B cell (primary cell): ENCODE results near the gene ADAM19. TPM values are rescaled to one million over a fixed set of nuclear protein-coding genes. Genes with fewer than 3 reads are reported as not detected.

Experiments used
- ATAC-seq: fragments of 200-7000 bp; cut with Tn5 transposase; one replicate; pipeline ENCODE4 v1.10.0; 2021; ENCODE audit warnings: low read depth, mild to moderate bottlenecking, moderate number of reproducible peaks, moderate library complexity
- CTCF ChIA-PET: fragments of 350-600 bp; sonication (Branson Sonifier 250); formaldehyde crosslinking; loops from one replicate; lab custom pipeline; 2021; ENCODE audit warnings: antibody characterized with exemption, inconsistent platforms; lab: Charles Lee
- POLR2A ChIA-PET: fragments of 350-600 bp; sonication (Branson Sonifier 250); formaldehyde crosslinking; loops from one replicate; lab custom pipeline; 2021; ENCODE audit warnings: antibody characterized with exemption; lab: Charles Lee
- DNase-seq: peaks from one replicate; pipeline ENCODE4 v3.0.0; 2013
- H2AFZ ChIP-seq: 2 replicates; pipeline ENCODE4 v1.6.1; 2012; ENCODE audit warnings: mild to moderate bottlenecking, low read depth, low read length; ENCODE audit not compliant: insufficient read depth, poor library complexity, severe bottlenecking
- H3K27ac ChIP-seq, 2 donors: 1 replicate in 1 of 2; 2 replicates in 1 of 2; pipeline ENCODE4 v1.5.1; 2012 to 2013; ENCODE audit warnings: low read length in 2 of 2, mild to moderate bottlenecking in 2 of 2, moderate library complexity in 1 of 2
- H3K27me3 ChIP-seq, 4 experiments: fragments of 200-600 bp in 1 of 4; sonication (generic) in 1 of 4; replicated peaks in 1 of 4; 1 replicate in 2 of 4; 2 replicates in 2 of 4; pipeline versions ENCODE4 v1.6.1 to v1.7.0; 2013 to 2016; ENCODE audit warnings: low read length in 3 of 4, mild to moderate bottlenecking in 2 of 4, mixed read lengths in 1 of 4, moderate library complexity in 1 of 4; ENCODE audit not compliant: insufficient read depth in 4 of 4, control insufficient read depth in 3 of 4; ENCODE audit errors: control extremely low read depth in 1 of 4
- H3K36me3 ChIP-seq, 2 experiments: replicated peaks in 1 of 2; 1 replicate in 1 of 2; 2 replicates in 1 of 2; pipeline versions ENCODE4 v1.6.1 to v1.7.1; 2013; ENCODE audit warnings: low read length in 1 of 2; ENCODE audit not compliant: insufficient read depth in 2 of 2, control insufficient read depth in 1 of 2; ENCODE audit errors: control extremely low read depth in 1 of 2, extremely low read depth in 1 of 2
- H3K4me1 ChIP-seq, 2 donors: fragments of 200-600 bp in 1 of 2; sonication (generic) in 1 of 2; 1 replicate in 1 of 2; 2 replicates in 1 of 2; pipeline versions ENCODE4 v1.5.1 to v1.6.1; 2013 to 2017; ENCODE audit warnings: low read length in 2 of 2; ENCODE audit not compliant: control insufficient read depth in 2 of 2, insufficient read depth in 2 of 2
- H3K4me2 ChIP-seq: replicated peaks from 2 replicates; pipeline ENCODE3; 2012; ENCODE audit warnings: mild to moderate bottlenecking, low read depth, low read length; ENCODE audit not compliant: poor library complexity, severe bottlenecking
- H3K4me3 ChIP-seq, 5 experiments: fragments of 200-600 bp in 1 of 5; sonication (generic) in 1 of 5; 1 replicate in 3 of 5; 2 replicates in 2 of 5; pipeline versions ENCODE4 v1.5.1 to v1.7.0; 2011 to 2016; ENCODE audit warnings: low read length in 4 of 5, mild to moderate bottlenecking in 4 of 5, low read depth in 2 of 5, control low read depth in 1 of 5, moderate library complexity in 1 of 5; ENCODE audit not compliant: insufficient read depth in 1 of 5; ENCODE audit errors: control extremely low read depth in 1 of 5, extremely low read depth in 1 of 5
- H3K79me2 ChIP-seq: fragments of 200-600 bp; sonication (generic); one replicate; pipeline ENCODE4 v1.6.0; 2016; ENCODE audit warnings: low read length; ENCODE audit not compliant: control insufficient read depth, insufficient read depth
- H3K9ac ChIP-seq: fragments of 200-600 bp; sonication (generic); 2 replicates; pipeline ENCODE4 v1.6.1; 2017; ENCODE audit warnings: mild to moderate bottlenecking, low read length, moderate library complexity
- H3K9me3 ChIP-seq, 3 donors: one replicate each; pipeline versions ENCODE4 v1.6.1 to v1.7.1; 2013; ENCODE audit warnings: low read length in 2 of 3; ENCODE audit not compliant: control insufficient read depth in 2 of 3, insufficient read depth in 1 of 3; ENCODE audit errors: control extremely low read depth in 1 of 3
- H4K20me1 ChIP-seq: 2 replicates; pipeline ENCODE4 v1.6.0; 2012; ENCODE audit warnings: mild to moderate bottlenecking, low read length; ENCODE audit not compliant: insufficient read depth, control insufficient read depth, poor library complexity, severe bottlenecking
- H3K27ac Mint-ChIP-seq: one replicate; pipeline ENCODE4 v1.8.0; 2021; ENCODE audit warnings: mixed read lengths
- H3K27me3 Mint-ChIP-seq: one replicate; pipeline ENCODE4 v1.8.0; 2021; ENCODE audit warnings: mixed read lengths
- H3K4me1 Mint-ChIP-seq: one replicate; pipeline ENCODE4 v1.8.0; 2021; ENCODE audit warnings: mixed read lengths
- H3K4me3 Mint-ChIP-seq: one replicate; pipeline ENCODE4 v1.8.0; 2021; ENCODE audit warnings: mixed read lengths
- H3K9me3 Mint-ChIP-seq: one replicate; pipeline ENCODE4 v1.8.0; 2022; ENCODE audit warnings: mixed read lengths; ENCODE audit not compliant: insufficient read depth
- EZH2 ChIP-seq: IDR thresholded peaks from 2 replicates; pipeline ENCODE4 v1.6.1; 2012; ENCODE audit warnings: borderline replicate concordance, low read depth, mild to moderate bottlenecking, moderate library complexity, low read length; ENCODE audit not compliant: insufficient read depth, poor library complexity, severe bottlenecking
- WGBS: methylation state at CpG from one replicate; pipeline ENCODE4 v1.1.5; 2013; ENCODE audit warnings: missing lambda C conversion rate; ENCODE audit not compliant: insufficient coverage; 5-methylcytosine and 5-hydroxymethylcytosine counted together
- intact Hi-C: fragments of 100-400 bp; cut with micrococcal nuclease; formaldehyde crosslinking; loops from one replicate; pipeline ENCODE4 v1.10.0; 2022
- polyA plus RNA-seq: library from polyadenylated mRNA; depleted of rRNA; stranded (reverse); fragments of >200 nt; gene quantifications from 2 replicates; pipeline ENCODE4 v1.2.3, GENCODE V29; 2012
- total RNA-seq, 2 donors: library from RNA; stranded (reverse); fragments of 120-200 nt in 1 of 2; gene quantifications; 1 replicate in 1 of 2; 2 replicates in 1 of 2; pipeline versions ENCODE4 v1.2.3 to v1.2.4, GENCODE V29; 2013 to 2022
- TF ChIP-seq, protein P1 (sequence below): fragments of 200-600 bp; IDR thresholded peaks from one replicate; pipeline ENCODE4 v1.8.0; 2022; ENCODE audit warnings: antibody characterized with exemption, mild to moderate bottlenecking

The ADAM19 gene
- total and polyA plus RNA-seq, 2 donors (not counting 1 experiment from before 2014, with no cell fraction given), result 110 to 171 TPM

DNA sequence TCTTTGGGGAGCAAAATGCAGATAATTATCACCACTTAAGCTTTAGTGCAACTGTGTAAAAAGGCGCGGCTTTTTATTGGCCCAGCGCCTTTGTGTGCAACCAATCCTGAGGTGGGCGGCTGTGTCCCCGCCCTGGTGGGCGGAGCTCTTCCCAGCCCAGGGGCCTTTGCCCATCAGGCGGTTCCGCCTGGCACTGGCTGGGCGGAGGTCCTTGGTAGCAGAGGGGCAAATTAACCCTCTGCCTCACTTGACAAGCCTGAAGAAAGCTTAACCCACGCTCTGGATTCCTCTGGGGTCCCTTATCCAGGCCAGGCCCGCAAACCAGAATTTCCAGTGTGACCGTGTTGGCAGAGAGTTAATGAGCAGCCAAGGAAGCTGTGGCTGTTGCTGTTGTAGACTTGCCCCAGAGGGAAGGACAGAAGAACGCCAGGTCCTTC lies 128.4 kb downstream of the ADAM19 start:
- H3K4me1 ChIP-seq, result peaks cover 0 to 9% of the 10 kb centered on the region in 2 donors
- no peaks in the 10 kb centered on the region for H3K36me3 ChIP-seq
- H3K9me3 ChIP-seq, result no peaks in the 10 kb centered on the region
- H3K27me3 ChIP-seq, result no peaks in the 10 kb centered on the region
- DNase-seq (no peak), ATAC-seq (no peak)
- no peak overlapping the region for H3K9ac ChIP-seq
- TF ChIP-seq EZH2, result no peak
- TF ChIP-seq, protein P1, sequence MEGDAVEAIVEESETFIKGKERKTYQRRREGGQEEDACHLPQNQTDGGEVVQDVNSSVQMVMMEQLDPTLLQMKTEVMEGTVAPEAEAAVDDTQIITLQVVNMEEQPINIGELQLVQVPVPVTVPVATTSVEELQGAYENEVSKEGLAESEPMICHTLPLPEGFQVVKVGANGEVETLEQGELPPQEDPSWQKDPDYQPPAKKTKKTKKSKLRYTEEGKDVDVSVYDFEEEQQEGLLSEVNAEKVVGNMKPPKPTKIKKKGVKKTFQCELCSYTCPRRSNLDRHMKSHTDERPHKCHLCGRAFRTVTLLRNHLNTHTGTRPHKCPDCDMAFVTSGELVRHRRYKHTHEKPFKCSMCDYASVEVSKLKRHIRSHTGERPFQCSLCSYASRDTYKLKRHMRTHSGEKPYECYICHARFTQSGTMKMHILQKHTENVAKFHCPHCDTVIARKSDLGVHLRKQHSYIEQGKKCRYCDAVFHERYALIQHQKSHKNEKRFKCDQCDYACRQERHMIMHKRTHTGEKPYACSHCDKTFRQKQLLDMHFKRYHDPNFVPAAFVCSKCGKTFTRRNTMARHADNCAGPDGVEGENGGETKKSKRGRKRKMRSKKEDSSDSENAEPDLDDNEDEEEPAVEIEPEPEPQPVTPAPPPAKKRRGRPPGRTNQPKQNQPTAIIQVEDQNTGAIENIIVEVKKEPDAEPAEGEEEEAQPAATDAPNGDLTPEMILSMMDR, result no peak
- no peak overlapping the region for H3K4me3 Mint-ChIP-seq
- ChIA-PET POLR2A (no interaction called here), CTCF (interaction anchor here (1.0 to 1.5 kb wide), 3 partner anchors 15 to 296 kb away, joined by 3 to 4 read pairs (median 3); partner anchors contain the start of gene LSM11)
- WGBS, result 98% methylated on average over 13 of the region's 13 CpGs
- H3K79me2 ChIP-seq, result no peaks in the 10 kb centered on the region
- no peaks in the 10 kb centered on the region for H3K27me3 Mint-ChIP-seq
- intact Hi-C loops, result no loop called here
- H3K9me3 Mint-ChIP-seq, result no peaks in the 10 kb centered on the region
- no peak overlapping the region for H3K27ac ChIP-seq
- no peaks in the 10 kb centered on the region for H4K20me1 ChIP-seq
- H3K4me1 Mint-ChIP-seq, result peaks cover 6% of the 10 kb centered on the region
- no peak overlapping the region for H3K4me3 ChIP-seq
- H3K27ac Mint-ChIP-seq, result no peak overlapping the region
- H3K4me2 ChIP-seq, result no peak overlapping the region
- H2AFZ ChIP-seq, result no peak overlapping the region

DNA sequence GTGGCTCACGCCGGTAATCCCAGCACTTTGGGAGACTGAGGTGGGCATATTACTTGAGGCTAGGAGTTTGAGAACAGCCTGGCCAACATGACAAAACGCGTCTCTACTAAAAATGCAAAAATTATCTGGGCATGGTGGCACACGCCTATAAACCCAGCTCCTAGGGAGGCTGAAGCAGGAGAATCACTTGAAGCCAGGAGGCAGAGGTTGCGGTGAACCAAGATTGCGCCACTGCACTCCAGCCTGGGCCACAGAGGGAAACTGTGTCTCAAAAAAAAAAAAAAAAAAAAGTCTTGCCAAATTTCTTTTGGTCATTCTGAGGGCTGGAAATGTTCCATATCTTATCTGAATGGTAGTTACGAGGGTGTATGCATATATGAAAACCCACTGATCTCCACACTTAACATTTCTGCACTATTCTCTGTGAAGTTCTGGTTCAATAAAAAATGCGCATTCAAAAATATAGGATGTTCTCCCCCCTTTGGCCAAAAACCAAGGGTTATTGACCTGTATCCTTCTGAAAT lies 129.1 kb downstream of the ADAM19 start:
- Histone ChIP-seq H3K4me2 (no peak overlapping the region), H3K36me3 (no peaks in the 10 kb centered on the region), H3K79me2 (no peaks in the 10 kb centered on the region), H3K9ac (no peak overlapping the region), H3K4me3 (no peak overlapping the region), H3K9me3 (no peaks in the 10 kb centered on the region), H2AFZ (no peak overlapping the region), H3K4me1 (peaks cover 0 to 6% of the 10 kb centered on the region in 2 donors), H3K27ac (no peak overlapping the region), H3K27me3 (no peaks in the 10 kb centered on the region), H4K20me1 (no peaks in the 10 kb centered on the region)
- ATAC-seq, result no peak
- no peak for TF ChIP-seq EZH2
- ChIA-PET POLR2A (no interaction called here), CTCF (interaction anchor here (1.0 kb wide), 1 partner anchor 25 kb away, joined by 3 read pairs; no protein-coding TSS in a partner anchor)
- Mint-ChIP-seq H3K27ac (no peak overlapping the region), H3K4me1 (peaks cover 4% of the 10 kb centered on the region), H3K9me3 (no peaks in the 10 kb centered on the region), H3K27me3 (no peaks in the 10 kb centered on the region), H3K4me3 (no peak overlapping the region)
- WGBS, result 100% methylated on average over 5 of the region's 9 CpGs
- no peak for DNase-seq
- intact Hi-C loops, result no loop called here
